Astrocyte of the cerebellum (primary cell): ENCODE data around the gene CFAP410.

Experiments
- DNase-seq: peaks from one replicate; pipeline ENCODE4 v3.0.0-alpha.2; 2011; ENCODE audit warnings: low read depth
- H3K4me3 ChIP-seq: 2 replicates; pipeline ENCODE4 v1.5.1; 2011; ENCODE audit warnings: mild to moderate bottlenecking, low read depth, low read length, moderate library complexity
- in situ Hi-C: cut with HindIII; loops from 2 replicates; pipeline ENCODE4 v1.10.0; 2017; ENCODE audit warnings: low sequenced_read_pairs
- TF ChIP-seq, protein P1 (sequence below): IDR thresholded peaks from 2 replicates; pipeline ENCODE4 v1.5.1; 2012; ENCODE audit warnings: low read length, low read depth, moderate library complexity, mild to moderate bottlenecking; ENCODE audit errors: missing control alignments

The CFAP410 gene

DNA sequence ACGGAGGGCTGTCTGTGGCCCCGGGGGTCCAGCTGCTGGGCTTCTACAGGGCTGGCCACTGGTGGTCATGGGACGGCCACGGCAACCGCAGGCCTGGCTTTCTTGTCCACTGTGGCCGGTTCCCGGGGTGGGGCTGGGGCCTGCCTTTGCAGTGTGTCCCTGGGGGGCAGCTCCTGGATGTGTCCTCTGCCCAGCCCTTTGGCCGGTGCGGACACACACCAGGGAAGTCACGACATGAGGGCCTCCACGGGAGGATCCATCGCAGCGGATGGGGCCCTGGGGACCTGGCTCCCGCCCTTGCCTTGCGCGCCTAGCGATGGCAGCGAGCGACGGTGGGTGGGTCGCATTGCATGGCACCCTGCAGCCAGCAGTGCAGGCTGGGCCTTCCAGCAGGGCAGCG lies 21.3 kb downstream of the CFAP410 start:
- no peak for DNase-seq
- in situ Hi-C loops, result no loop called here
- TF ChIP-seq, protein P1, sequence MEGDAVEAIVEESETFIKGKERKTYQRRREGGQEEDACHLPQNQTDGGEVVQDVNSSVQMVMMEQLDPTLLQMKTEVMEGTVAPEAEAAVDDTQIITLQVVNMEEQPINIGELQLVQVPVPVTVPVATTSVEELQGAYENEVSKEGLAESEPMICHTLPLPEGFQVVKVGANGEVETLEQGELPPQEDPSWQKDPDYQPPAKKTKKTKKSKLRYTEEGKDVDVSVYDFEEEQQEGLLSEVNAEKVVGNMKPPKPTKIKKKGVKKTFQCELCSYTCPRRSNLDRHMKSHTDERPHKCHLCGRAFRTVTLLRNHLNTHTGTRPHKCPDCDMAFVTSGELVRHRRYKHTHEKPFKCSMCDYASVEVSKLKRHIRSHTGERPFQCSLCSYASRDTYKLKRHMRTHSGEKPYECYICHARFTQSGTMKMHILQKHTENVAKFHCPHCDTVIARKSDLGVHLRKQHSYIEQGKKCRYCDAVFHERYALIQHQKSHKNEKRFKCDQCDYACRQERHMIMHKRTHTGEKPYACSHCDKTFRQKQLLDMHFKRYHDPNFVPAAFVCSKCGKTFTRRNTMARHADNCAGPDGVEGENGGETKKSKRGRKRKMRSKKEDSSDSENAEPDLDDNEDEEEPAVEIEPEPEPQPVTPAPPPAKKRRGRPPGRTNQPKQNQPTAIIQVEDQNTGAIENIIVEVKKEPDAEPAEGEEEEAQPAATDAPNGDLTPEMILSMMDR, result no peak
- no peak overlapping the region for H3K4me3 ChIP-seq

DNA sequence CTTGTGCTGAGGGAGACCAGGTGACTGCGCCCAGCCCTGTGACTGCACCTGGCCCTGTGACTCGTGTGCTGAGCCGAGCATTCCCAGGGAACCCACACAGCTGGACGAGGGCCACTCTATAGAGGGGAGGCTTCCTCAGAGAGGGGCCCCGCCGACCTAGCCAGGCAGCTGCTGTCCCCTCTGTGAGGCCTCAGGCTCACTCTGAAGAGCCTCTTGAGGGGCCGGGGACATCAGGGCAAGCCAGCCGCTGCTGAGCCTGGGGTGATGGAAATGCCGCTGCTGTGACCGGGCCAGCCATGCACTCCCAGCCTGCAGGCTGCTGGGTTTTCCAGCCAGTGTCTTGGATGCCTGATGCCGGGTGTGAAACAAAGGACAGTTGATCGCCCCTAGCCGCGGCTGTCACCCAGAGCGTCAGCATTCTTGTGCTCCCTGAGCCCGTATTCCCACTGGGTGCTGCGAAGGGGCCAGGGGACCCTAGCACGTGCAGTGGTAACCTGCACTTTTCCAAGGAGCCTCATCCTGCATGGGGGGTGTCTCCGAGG lies 21.9 kb downstream of the CFAP410 start:
- TF ChIP-seq, protein P1, result no peak
- in situ Hi-C loops, result no loop called here
- no peak for DNase-seq

DNA sequence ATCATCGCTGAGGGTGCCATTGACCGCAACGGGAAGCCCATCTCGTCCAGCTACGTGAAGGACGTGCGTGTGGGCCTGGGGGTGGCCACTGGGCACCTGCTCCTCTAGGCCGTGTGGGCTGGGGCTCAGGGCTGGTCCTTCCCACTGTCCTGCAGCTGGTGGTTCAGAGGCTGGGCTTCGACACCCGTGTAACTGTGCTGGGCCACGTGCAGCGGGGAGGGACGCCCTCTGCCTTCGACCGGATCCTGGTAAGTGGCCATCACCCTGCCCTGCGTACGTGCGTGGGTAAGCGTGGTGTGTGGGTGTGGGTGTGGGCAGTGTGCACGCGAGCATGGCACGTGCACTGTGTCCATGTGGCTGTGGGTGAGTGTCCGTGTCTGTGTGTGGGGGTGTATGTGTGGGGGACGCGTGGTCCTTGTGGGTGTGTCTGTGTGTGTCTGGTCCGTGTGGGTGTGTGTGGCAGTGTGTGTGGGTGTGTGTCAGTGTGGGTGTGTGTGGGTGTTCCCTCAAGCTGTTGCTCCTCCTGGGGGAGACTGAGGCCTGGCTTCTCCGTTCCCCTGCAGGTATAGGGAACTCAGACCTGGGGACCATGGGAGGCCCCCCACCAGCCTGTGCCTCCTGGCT lies 22.8 kb downstream of the CFAP410 start:
- TF ChIP-seq, protein P1, result no peak
- no peak overlapping the region for H3K4me3 ChIP-seq
- in situ Hi-C loops, result no loop called here
- DNase-seq, result no peak

More for the DNA sequence above, 21.9 kb downstream of the CFAP410 start:
- no peak overlapping the region for H3K4me3 ChIP-seq

DNA sequence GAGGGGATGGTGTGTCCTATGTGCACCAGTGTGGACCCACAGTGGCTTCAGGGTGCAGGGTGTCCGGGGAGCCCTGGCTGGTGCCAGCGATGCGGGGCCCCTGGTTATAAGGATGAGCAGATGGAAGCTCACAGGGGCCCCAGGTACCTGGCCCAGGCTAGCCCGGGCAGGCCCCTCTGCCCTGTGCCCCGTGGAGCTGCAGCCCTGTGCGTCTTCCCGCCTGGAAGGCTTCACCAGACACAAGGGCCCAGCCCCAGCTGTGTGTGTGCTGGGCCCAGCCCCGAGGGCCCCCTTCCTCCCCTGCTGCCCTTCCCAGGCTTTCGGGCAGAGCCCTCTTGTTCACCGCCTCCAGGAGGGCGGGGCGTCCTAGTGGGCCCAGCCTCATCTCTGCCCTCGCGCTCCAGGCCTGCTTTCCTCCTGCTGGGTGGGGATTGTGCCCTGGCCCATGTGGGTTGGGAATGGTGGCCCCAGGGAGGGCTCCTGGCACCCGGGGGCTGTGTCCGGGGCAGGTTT lies 23.4 kb downstream of the CFAP410 start:
- no peak overlapping the region for H3K4me3 ChIP-seq
- no peak for DNase-seq
- TF ChIP-seq, protein P1, result no peak
- in situ Hi-C loops, result no loop called here

DNA sequence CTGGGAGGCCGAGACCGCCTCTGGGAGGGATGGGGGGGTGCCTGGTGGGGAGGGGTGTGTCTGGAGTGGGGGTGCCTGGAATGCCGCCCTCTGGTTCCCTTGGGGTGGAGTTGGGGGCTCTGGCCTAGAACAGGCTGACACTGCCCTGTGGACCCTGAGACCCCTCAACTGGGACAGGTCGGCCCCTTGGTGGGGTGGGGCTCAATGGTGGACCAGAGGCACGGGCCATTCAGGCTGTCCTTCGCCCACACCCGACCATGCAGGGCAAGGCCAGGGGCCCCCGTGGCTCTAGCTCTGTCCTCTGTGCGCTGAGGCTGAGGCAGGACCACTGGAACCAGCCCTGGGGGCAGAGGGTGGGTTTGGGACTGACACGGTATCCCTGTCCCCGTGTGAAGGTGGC lies 24.6 kb downstream of the CFAP410 start:
- no peak overlapping the region for H3K4me3 ChIP-seq
- TF ChIP-seq, protein P1, result no peak
- in situ Hi-C loops, result no loop called here
- DNase-seq, result no peak

DNA sequence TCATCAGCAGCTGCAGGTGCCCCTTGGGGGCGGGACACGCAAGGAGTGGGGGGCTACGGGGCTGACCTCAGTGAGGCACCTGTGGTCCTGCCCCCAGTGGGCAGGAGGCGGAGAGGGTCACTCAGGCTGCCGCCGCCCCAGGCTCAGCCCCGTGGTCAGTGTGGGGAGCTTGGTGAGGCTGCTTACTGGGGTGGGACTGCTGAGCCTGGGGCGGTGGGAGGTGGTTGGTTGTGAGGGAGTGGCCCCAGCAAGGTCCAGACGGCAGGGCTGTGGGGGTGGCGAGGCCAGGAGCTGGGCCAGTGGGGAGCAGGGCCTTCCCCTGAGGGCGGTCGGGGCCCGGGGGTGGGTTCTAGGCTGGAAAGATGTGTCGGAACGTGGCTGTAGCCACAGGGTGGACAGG lies 25.1 kb downstream of the CFAP410 start:
- in situ Hi-C loops, result no loop called here
- no peak overlapping the region for H3K4me3 ChIP-seq
- TF ChIP-seq, protein P1, result no peak
- DNase-seq, result no peak
